ENCODE results near the gene SUCLG2.

SUCLG2 gene, protein sequence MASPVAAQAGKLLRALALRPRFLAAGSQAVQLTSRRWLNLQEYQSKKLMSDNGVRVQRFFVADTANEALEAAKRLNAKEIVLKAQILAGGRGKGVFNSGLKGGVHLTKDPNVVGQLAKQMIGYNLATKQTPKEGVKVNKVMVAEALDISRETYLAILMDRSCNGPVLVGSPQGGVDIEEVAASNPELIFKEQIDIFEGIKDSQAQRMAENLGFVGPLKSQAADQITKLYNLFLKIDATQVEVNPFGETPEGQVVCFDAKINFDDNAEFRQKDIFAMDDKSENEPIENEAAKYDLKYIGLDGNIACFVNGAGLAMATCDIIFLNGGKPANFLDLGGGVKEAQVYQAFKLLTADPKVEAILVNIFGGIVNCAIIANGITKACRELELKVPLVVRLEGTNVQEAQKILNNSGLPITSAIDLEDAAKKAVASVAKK

DNA sequence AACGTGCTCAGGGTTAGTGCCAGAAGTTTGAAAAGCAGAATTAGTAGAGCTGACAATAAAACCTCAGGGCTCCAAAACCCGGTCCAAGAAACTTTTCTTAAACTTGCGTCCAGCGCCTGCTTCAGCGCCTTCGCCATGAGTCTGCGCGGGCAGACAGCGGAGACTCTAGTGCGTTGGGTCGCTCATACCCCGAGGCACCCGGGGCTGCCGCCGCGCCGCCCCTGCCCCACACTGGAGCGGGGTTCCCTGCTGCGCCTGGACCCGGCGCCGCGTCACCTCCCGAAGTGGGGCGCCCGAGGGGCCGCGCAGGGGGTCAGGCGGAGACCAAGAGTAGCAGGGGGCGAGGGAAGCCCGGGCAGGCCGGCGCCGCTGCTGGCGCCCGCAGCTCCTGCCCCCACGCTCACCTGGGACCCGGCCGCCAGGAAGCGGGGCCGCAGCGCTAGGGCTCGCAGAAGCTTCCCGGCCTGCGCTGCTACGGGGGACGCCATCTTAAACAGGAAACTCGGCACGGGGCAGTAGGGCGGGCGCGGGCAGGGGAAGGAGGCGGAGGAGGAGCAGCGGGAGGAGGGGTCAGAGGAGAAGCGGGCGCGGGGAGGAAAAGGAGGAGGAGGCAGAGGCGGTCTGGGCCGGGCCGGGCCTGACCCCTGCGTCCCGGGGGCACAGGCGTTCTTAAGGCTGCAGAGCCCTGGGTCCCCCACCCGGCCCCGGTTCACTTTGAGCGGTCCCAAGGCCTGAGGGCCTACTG is at the start of gene SUCLG2:
SUCLG2 (minus strand) TSS at position 514 of the 745 bp plus-strand sequence; CDS start at position 488, 26 bp downstream.
- H3K4me3 ChIP-seq (ENCODE audit: control insufficient read depth, low read depth, low read length) = peak within 1 kb of the TSS; percentile 72
- TF ChIP-seq, protein P1, sequence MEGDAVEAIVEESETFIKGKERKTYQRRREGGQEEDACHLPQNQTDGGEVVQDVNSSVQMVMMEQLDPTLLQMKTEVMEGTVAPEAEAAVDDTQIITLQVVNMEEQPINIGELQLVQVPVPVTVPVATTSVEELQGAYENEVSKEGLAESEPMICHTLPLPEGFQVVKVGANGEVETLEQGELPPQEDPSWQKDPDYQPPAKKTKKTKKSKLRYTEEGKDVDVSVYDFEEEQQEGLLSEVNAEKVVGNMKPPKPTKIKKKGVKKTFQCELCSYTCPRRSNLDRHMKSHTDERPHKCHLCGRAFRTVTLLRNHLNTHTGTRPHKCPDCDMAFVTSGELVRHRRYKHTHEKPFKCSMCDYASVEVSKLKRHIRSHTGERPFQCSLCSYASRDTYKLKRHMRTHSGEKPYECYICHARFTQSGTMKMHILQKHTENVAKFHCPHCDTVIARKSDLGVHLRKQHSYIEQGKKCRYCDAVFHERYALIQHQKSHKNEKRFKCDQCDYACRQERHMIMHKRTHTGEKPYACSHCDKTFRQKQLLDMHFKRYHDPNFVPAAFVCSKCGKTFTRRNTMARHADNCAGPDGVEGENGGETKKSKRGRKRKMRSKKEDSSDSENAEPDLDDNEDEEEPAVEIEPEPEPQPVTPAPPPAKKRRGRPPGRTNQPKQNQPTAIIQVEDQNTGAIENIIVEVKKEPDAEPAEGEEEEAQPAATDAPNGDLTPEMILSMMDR (IDR thresholded peaks at IDR 0.05; ENCODE audit: control insufficient read depth, insufficient read depth, low read depth, low read length, missing control alignments) = no peak
- peak; percentile 33 for DNase-seq (ENCODE audit: low read depth)

DNA sequence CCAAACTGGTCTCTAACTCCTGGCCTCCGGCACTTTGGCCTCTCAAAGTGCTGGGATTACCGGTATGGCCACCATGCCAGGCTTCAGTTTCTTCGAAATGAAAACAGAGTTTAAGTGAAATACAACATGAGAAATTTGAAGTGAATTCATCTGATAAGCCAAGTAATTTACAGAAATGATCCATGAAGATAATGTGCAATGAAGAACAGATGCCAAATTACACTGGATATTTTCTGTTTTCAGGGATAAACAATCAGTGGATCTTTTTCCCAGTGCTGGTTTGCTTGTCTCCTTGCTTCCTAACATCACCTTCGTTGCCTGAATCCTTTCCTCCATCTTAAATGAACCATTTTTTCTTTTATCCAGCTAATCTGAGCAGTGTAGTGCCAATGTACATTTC is 46.2 kb upstream of the SUCLG2 start:
- H3K4me3 ChIP-seq (ENCODE audit: control insufficient read depth, low read depth, low read length) = no peak overlapping the region
- TF ChIP-seq, protein P1 (IDR thresholded peaks at IDR 0.05; ENCODE audit: control insufficient read depth, insufficient read depth, low read depth, low read length, missing control alignments) = no peak
- no peak for DNase-seq (ENCODE audit: low read depth)

DNA sequence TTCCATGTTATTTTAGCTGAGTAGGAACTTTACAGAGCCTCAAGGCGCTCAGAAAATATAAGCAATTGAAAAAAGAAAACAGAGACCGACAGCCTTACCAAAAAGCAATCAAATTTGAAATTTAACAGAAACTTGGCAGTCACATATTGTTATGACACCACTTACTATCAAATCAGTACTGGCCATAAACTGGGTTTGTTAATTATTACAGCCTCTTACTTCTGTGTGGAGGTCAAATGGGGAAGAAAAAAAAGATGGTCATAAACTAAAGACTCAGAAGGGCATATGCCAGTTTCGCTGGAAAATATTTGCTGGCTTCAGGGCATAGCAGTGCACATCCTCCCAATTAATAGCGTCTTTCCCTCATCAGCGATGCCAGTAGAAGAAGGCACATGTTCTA is 45.5 kb upstream of the SUCLG2 start:
- TF ChIP-seq, protein P1 (IDR thresholded peaks at IDR 0.05; ENCODE audit: control insufficient read depth, insufficient read depth, low read depth, low read length, missing control alignments) = no peak
- H3K4me3 ChIP-seq (ENCODE audit: control insufficient read depth, low read depth, low read length) = no peak overlapping the region
- DNase-seq (ENCODE audit: low read depth) = no peak

DNA sequence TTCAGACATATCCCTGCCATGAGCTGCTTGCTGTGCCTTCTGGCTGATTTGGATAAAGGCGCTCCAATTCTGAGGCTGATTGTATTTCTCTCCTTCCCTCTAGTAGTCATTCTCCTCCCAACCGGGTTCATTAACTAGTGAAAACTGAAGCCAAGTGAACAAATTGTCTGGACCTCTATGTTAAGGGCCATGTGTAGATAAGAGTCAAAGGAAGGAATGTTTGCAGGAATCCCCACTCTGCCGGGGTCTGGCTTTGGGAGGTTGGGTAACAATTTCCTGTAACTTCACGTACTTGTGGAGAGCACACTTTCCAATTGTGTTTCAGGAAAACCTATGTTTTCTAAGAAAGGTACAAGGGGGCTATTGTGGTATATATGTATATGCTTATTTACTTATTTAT is 38.2 kb upstream of the SUCLG2 start:
- no peak overlapping the region for H3K4me3 ChIP-seq (ENCODE audit: control insufficient read depth, low read depth, low read length)
- TF ChIP-seq, protein P1 (IDR thresholded peaks at IDR 0.05; ENCODE audit: control insufficient read depth, insufficient read depth, low read depth, low read length, missing control alignments) = no peak
- DNase-seq (ENCODE audit: low read depth) = no peak

DNA sequence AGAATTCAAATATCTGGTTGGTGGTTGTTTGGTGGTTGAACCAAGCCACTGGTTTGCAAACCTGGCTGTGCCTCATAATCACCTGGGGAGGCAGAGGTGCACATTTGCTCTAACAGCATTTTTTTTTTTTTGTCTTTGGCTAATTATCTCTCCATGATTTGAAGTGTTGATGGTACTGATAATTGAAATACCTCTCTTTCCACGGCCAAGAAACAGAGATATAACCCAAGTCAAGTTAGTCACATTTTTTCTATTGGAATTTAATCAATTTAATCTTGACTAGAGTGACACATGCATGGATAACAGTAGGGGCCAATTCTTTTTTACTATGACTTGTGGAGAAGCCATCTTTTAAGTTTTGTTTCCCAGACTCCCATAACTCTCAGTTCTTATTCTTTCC is 37.5 kb upstream of the SUCLG2 start:
- no peak overlapping the region for H3K4me3 ChIP-seq (ENCODE audit: control insufficient read depth, low read depth, low read length)
- TF ChIP-seq, protein P1 (IDR thresholded peaks at IDR 0.05; ENCODE audit: control insufficient read depth, insufficient read depth, low read depth, low read length, missing control alignments) = no peak
- DNase-seq (ENCODE audit: low read depth) = no peak

GRCh38 chr3:67691207-67691606 is 36.8 kb upstream of the SUCLG2 start:
- TF ChIP-seq, protein P1 (IDR thresholded peaks at IDR 0.05; ENCODE audit: control insufficient read depth, insufficient read depth, low read depth, low read length, missing control alignments) = no peak
- no peak for DNase-seq (ENCODE audit: low read depth)
- no peak overlapping the region for H3K4me3 ChIP-seq (ENCODE audit: control insufficient read depth, low read depth, low read length)
